Measurements from ENCODE around the gene BRCA2. TPM values are rescaled to one million over a fixed set of nuclear protein-coding genes. Genes with fewer than 3 reads are reported as not detected.

The BRCA2 gene
- polyA plus RNA-seq, 10 donors, result 1.5 to 7.5 (median 3.0) TPM

DNA sequence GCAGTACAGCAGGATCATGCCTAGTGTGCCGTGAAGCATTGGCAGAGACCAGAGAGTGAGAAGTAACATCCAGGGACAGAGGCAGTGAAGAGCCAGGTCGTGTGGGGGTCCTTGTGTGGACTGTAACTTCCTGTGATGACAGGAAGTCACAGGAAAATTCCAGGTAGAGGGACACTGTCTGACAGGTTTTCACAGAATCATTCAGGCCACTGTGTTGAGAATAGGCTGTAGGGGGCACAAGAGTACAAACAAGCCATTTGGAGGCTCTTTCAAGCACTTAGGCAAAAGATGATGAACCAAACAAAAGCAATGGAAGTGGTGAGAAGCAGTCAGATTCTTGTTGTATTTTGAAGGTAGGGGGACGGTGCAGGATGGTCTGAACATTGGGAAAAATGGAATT, 66.2 kb downstream of the BRCA2 start:
- DNase-seq, result peak; percentile 13 to 27 (median 22)

DNA sequence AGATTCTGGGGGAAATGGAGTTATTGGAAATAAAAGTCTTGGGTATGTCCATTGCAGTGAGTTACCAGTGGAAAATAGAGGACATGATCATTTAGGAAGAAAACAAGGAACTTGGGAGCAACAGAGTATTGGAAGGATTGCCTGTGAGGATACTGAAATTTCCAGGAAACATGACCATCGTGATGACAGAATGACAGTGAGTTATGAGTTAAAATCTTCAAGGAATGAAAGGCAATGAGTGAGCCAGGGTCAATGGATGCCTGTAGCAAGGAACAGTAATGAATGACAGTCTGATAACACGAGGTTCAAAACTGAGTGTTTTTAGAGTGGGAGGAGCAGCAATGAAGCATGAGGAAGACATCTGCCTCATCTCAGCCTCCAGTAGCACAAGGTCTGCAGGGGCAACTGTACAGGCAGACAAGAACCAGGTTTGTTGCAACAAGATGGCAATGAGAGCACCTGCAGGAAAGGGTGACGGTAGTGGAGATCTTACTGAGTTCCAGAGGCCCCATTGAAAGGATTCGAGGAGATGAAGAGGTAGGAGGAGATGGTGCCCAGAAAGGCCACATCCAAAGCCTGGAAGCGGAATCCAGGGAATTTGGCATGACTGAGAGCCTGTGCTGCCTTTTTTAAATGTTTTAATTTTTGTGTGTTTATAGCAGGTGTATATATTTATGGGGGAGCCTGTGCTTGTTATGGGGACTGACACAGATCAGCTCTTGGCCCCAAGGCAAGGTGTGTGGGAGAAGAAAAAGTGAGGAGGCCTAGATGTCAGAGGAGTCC, 68.7 kb downstream of the BRCA2 start:
- no peak for DNase-seq

- DNase-seq, result no peak
Measured at GRCh38 chr13:32384702-32385101, 69.4 kb downstream of the BRCA2 start.

DNA sequence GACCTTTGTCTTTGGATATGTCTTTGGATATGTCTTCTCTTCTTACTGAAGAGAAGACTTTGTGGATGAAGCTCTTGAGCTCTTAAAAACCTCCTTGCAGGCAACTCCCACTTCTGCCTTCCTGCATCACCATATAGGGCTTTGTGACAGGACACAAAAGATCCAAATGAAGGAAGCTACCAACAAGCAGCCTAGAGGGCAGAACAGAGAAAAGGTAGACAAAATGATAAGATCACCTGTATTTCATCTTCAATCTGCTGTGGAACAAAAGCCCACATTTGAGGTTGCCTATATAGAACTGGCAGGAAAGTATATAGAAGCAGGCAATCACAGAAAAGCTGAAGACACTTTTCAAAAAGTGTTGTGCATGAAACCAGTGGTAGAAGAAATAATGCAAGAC, 70.1 kb downstream of the BRCA2 start:
- DNase-seq, result no peak

DNA sequence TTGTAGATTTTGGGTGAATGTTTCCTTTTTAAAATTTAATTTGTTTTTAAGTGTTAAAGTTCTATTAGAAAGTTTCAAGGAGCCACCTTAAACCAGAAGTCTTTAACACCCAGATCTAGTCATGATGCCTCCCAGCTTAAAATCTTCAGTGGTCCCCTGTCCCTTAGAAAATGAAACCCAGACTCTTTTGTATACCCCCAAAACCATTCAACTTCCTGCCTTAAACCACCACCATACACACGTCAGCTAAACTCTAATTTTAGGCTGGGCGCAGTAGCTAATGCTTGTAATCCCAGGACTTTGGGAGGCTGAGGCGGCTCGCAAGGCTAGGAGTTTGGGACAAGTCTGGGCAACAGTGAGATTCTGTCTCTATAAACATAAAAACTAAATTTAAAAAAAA, 74.7 kb downstream of the BRCA2 start:
- no peak for DNase-seq

DNA sequence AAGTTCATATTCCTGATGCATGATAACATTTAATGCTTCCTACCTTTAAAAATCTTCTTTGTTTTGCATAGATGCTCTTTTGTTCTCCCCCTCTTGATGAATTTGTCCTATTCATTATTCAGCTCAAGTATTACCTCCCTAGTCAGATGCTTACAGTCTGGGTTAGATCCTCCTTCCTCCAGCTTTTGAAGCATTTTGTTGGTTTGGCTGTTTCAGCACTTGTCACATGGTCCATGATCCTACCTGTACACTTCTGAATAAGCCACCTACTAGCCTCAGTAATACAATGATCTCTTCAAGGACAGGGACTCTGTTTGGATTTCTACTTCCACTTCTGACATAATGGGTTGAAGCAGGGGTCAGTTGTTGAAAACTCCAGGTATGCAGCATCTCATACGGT, 75.2 kb downstream of the BRCA2 start:
- DNase-seq, result no peak

DNA sequence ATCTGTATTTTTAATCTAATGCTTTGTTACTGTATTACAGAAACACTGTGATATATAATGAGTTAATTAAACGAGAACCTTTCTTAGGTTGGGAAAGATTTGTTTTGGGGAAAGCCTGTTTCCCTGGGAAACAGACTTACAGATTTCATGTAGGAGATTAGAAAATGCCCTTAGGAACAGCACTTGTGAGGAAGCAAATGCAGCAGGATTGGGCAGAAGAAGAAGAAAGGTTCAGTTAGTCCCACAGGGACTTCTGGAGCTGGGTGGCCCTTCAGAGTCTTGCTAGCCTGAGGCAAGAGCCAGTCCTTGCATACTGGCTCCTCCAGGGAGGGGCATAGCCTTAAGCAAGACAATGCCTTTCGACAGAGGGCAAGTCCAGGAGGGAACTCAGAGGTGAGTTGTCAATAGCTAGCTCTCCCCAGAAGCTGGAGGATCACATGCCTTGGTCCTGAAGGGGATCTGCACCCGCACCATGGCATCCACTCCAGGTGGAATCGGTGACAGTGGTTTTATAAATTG, 75.9 kb downstream of the BRCA2 start:
- DNase-seq, result no peak

DNA sequence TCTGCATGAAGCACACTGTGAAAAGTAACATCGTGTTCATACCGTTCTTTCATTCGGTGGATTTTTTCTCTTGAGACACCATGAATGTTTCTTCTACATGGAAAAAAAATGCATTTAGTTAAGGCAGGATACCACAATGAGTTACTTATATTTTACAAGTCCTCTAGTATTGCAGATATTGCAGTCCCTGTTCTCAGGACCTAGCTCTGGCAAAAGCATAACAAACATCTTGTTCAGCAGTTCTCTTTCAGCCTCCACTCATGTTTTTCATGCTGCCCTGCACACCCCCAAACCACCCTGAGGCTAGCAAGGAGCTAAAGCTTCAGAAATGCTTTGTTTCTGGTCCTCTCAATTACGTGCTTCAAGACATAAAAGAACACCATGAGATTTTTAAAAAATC, 87.8 kb downstream of the BRCA2 start:
- DNase-seq, result no peak

GRCh38 chr13:32407854-32408253, 92.5 kb downstream of the BRCA2 start:
- DNase-seq, result no peak

DNA sequence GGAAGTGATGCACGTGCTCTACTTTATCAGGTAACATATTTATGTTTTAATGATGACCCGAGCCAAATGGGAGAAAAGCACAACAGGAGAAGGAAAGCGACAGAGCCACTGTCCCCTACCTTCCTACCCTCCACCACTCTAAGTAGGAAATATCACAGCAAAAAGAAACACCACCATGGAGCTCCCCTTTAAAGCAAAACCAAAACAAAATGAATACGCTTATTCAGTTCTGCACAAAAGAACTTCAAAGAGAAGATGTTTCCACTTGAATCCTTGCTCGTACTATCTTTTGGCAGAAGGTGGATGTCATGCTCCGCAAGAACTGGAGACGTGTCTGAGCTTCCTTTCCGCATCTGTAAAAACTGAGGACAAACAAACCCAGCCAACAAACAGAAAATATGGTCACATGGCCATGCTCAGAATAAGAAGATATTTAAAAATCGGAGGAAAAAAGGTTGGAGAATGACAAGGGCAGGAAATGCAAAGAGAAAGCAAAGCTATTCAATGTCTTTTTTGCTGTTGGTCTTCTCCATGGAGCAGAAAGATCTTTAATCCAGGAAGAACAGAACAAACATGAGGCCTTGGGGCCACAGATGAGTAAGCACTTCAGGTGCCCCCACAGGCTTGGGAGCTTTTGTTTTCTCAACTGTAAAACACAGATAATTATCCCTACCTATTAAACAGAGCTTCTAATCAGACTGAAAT, 93.1 kb downstream of the BRCA2 start:
- no peak for DNase-seq

DNA sequence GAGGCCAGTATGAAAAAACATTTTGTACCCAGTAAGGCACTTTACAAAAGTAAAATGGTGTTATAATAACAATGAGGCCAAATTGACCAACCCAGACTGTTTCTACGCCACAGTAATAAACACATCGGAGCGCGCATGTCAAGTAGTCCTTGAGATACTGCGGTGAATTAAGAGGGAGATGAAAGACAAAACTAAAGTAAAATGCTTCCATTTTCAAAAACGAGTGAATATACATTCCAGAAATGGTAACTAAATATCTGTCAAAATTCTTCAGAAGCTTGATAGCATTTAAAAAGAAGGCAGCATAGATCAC, 93.6 kb downstream of the BRCA2 start:
- no peak for DNase-seq

GRCh38 chr13:32409561-32410421, 94.5 kb downstream of the BRCA2 start:
- DNase-seq, result peak; percentile 48 to 78 (median 51)

DNA sequence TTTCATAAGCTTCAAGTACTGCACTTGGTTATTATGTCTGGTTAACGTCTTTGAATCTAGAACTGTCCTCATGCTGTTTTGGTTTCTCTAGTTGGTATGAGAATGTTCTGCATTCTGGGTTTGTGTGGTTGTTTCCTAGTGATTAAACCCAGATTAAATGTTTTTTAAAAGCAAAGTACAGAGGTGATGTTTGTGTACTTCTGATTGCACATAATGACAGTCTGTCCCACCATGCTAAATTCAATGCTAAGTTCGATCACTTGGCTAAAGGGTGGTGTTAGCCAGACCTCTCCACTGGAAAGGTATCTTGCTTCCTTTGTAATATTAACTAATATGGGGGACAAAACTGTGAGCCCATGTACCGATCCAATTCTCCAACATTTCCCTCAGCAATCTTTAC, 98.0 kb downstream of the BRCA2 start:
- no peak for DNase-seq

- no peak for DNase-seq
Measured at GRCh38 chr13:32414580-32414979, 99.3 kb downstream of the BRCA2 start.

- DNase-seq, result no peak
Measured at GRCh38 chr13:32415019-32415418, 99.7 kb downstream of the BRCA2 start.

GRCh38 chr13:32417995-32418394, 102.7 kb downstream of the BRCA2 start:
- DNase-seq, result no peak

DNA sequence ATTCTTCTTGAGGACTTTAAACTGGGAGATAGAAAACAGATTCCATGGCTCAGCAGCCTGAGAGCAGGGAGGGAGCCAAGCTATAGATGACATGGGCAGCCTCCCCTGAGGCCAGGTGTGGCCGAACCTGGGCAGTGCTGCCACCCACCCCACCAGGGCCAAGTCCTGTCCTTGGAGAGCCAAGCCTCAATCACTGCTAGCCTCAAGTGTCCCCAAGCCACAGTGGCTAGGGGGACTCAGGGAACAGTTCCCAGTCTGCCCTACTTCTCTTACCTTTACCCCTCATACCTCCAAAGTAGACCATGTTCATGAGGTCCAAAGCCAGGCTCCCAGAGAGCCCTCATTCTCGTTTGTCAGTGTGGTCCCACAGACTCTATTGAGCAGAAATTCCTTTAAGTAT, 104.6 kb downstream of the BRCA2 start:
- DNase-seq, result no peak

GRCh38 chr13:32423592-32423991, 108.3 kb downstream of the BRCA2 start:
- no peak for DNase-seq

DNA sequence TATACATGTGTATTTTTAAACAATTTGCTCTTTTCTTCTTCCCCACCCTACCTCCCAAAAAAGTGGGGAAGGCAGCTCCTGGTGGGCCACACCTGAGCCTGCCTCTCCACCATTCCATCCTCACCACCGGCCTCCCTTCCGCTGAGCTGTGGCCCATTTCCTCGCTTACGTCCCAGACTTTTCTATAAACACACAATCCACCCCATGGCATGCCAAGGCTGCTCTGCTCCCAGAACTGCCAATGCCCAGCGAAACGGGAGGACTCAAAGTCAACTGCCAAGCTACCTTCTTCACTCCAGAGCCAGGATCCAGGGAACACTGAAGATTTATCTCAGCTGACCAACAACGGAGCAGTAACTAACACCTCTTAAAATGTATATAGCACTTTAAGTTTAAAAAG, 109.8 kb downstream of the BRCA2 start:
- no peak for DNase-seq

DNA sequence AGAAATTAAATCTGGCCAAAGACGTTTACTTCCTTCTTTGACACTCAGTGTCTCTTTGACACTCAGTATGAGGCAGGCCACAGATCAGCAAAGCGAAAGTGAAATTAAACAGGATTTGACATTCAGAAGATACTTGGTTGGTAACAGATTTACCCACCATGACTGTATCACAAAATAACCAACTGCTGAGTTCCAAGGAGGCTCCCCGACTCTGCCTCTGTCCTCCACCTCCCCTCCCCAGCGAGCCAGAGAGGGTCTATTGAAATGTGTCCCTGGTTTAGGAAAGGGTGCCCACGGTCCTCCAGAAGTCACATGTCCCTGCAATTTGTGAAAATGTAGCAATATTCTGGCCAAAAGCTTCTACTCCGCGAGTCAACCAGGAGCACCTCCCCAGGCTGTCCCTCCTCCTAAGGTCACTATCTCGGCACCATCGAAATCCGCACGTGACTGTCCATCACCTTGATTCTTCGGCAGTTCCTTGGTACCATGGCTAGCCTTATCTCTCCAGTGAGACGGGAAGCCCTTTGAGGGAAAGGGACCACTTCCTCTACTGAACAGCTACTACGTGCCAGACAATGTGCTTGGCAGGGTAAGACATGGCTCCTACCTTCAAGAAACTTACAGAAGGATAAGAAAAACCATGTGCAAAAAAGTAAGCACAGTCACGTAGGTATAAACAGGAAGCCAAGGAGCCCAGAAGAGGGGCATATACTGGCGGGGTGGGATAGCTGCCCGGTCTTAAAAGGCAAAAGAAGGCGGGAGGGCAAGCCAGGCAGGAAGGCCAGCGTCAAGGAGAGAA, 111.1 kb downstream of the BRCA2 start:
- peak in 2 of 3 donors; percentile 30 to 43 for DNase-seq
